Measurements from ENCODE around the gene HDAC4. TPM values are rescaled to one million over a fixed set of nuclear protein-coding genes. Genes with fewer than 3 reads are reported as not detected.

The HDAC4 gene
- polyA plus RNA-seq, 2 of the 4 experiments (the other 2 are of a cell fraction), result 8.6 to 10.4 TPM

- POLR2A ChIA-PET, result no interaction called here
- CTCF ChIA-PET, result no interaction called here
- ATAC-seq, result no peak
- no peak for FAIRE-seq
- peak in 1 of 2 experiments; percentile 13 for DNase-seq (ENCODE audit: low read depth in 1 of 2, low spot score in 1 of 2)
- no peak overlapping the region for H3K27ac ChIP-seq
- no peaks in the 10 kb centered on the region for H3K4me1 ChIP-seq
- TF ChIP-seq PHF8 (IDR thresholded peaks at IDR 0.05; ENCODE audit: borderline replicate concordance, low read depth) (no peak), FOSB (CRISPR knock-in tag; IDR thresholded peaks at IDR 0.05) (no peak), RFX5 (IDR thresholded peaks at IDR 0.05) (no peak), RARB (CRISPR knock-in tag; IDR thresholded peaks at IDR 0.05) (no peak), NPAS2 (CRISPR knock-in tag; IDR thresholded peaks at IDR 0.05; ENCODE audit: borderline replicate concordance) (no peak), TFCP2L1 (CRISPR knock-in tag; IDR thresholded peaks at IDR 0.05) (no peak), JUNB (IDR thresholded peaks at IDR 0.05) (no peak), POLR2A (IDR thresholded peaks at IDR 0.05; ENCODE audit: low read length) (no peak), ZC3H11A (IDR thresholded peaks at IDR 0.05) (no peak)
- TF ChIP-seq, protein P1, sequence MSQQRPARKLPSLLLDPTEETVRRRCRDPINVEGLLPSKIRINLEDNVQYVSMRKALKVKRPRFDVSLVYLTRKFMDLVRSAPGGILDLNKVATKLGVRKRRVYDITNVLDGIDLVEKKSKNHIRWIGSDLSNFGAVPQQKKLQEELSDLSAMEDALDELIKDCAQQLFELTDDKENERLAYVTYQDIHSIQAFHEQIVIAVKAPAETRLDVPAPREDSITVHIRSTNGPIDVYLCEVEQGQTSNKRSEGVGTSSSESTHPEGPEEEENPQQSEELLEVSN (IDR thresholded peaks at IDR 0.05; ENCODE audit: borderline replicate concordance, low read depth), result no peak
- TF ChIP-seq, protein P2, sequence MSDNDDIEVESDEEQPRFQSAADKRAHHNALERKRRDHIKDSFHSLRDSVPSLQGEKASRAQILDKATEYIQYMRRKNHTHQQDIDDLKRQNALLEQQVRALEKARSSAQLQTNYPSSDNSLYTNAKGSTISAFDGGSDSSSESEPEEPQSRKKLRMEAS (IDR thresholded peaks at IDR 0.05), result no peak
- WGBS (ENCODE audit: missing lambda C conversion rate), result 15% methylated on average over 4 of the region's 4 CpGs
- peaks cover 7% of the 10 kb centered on the region; the same call in 1 of the 3 replicates for H3K9me3 ChIP-seq
- no peak overlapping the region for H3K4me2 ChIP-seq
- no peak overlapping the region for H3K4me3 ChIP-seq
These were observed 33.1 kb upstream of the HDAC4 start for GRCh38 chr2:239433777-239434403.

DNA sequence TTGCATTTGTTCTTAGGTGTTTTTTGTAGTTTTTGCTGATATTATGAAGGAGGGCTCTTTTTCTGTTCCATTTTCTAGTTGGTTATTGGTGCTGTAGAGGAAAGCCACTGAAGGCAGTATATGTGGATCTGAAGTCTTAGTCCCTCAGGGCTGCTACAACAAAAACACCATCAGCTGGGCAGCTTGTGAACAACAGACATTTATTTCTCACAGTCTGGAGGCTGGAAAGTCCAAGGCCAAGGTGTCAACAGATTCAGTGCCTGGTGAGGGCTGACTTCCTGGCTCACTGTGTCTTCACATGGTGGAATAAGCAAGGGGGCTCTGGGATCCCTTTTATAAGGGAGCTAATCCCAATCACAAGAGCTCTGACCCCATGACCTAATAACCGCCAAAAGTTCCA, 31.4 kb upstream of the HDAC4 start:
- DNase-seq (ENCODE audit: low read depth in 1 of 2, low spot score in 1 of 2) (no peak), FAIRE-seq (no peak), ATAC-seq (no peak)
- Histone ChIP-seq H3K4me1 (no peaks in the 10 kb centered on the region), H3K4me2 (no peak overlapping the region), H3K9me3 (peaks cover 7% of the 10 kb centered on the region; the same call in 1 of the 3 replicates), H3K4me3 (no peak overlapping the region), H3K27ac (no peak overlapping the region)
- ChIA-PET CTCF (no interaction called here), POLR2A (interaction anchor here (1.2 kb wide), 1 partner anchor 31 kb away, joined by 6 read pairs; the partner anchor contains the start of gene HDAC4)
- TF ChIP-seq NR3C1 (IDR thresholded peaks at IDR 0.05), result no peak
- no peak for TF ChIP-seq TP53 (CRISPR knock-in tag; IDR thresholded peaks at IDR 0.05)
- TF ChIP-seq FOSL2 (IDR thresholded peaks at IDR 0.05), result no peak
- no peak for TF ChIP-seq FOSL2 (CRISPR knock-in tag; IDR thresholded peaks at IDR 0.05)
- TF ChIP-seq CEBPB (IDR thresholded peaks at IDR 0.05), result no peak
- TF ChIP-seq FOXS1 (CRISPR knock-in tag; IDR thresholded peaks at IDR 0.05), result no peak
- TF ChIP-seq HOXA7 (CRISPR knock-in tag; IDR thresholded peaks at IDR 0.05), result no peak
- no peak for TF ChIP-seq ESRRA (IDR thresholded peaks at IDR 0.05; ENCODE audit: borderline replicate concordance, low read length)
- no peak for TF ChIP-seq JUN (IDR thresholded peaks at IDR 0.05)
- TF ChIP-seq SMC3 (IDR thresholded peaks at IDR 0.05), result no peak
- no peak for TF ChIP-seq HOXB5 (CRISPR knock-in tag; IDR thresholded peaks at IDR 0.05)
- TF ChIP-seq PHF8 (IDR thresholded peaks at IDR 0.05; ENCODE audit: borderline replicate concordance, low read depth), result no peak
- 90% methylated on average over 1 of the region's 1 CpG for WGBS (ENCODE audit: missing lambda C conversion rate)

DNA sequence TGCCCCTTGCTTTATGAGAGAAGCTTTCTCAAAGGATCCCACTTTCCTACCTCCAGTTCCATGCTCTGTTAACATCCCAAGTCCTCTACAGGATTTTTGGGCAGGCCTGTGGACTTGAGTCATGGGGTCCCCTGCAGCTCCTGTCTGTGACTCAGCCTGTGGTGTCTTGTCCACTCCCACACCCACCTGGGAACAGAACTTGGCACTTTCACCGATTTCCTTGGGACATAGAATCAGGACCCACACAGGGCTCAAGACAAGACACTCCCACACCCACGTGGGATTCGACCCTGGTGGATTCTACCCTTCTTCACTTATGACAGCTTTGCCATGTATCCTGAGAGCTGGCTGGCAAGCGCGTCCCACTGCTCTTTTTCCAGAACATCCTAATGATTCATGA, 30.7 kb upstream of the HDAC4 start:
- no peak overlapping the region for H3K27ac ChIP-seq
- FAIRE-seq (no peak), ATAC-seq (no peak), DNase-seq (ENCODE audit: low read depth in 1 of 2, low spot score in 1 of 2) (no peak)
- CTCF ChIA-PET, result no interaction called here
- WGBS (ENCODE audit: missing lambda C conversion rate), result 42% methylated on average over 5 of the region's 5 CpGs
- H3K4me3 ChIP-seq, result no peak overlapping the region
- H3K4me2 ChIP-seq, result no peak overlapping the region
- no peaks in the 10 kb centered on the region for H3K4me1 ChIP-seq
- peaks cover 4% of the 10 kb centered on the region; the same call in 1 of the 3 replicates for H3K9me3 ChIP-seq
- TF ChIP-seq CHD2 (IDR thresholded peaks at IDR 0.05; ENCODE audit: low read length, partially characterized antibody), result no peak
- TF ChIP-seq POLR2A (IDR thresholded peaks at IDR 0.05; ENCODE audit: low read length), result no peak
- no peak for TF ChIP-seq ESRRA (IDR thresholded peaks at IDR 0.05; ENCODE audit: borderline replicate concordance, low read length)
- TF ChIP-seq RFX5 (IDR thresholded peaks at IDR 0.05), result no peak
- no peak for TF ChIP-seq ZFP36 (IDR thresholded peaks at IDR 0.05; ENCODE audit: borderline replicate concordance, partially characterized antibody)
- no peak for TF ChIP-seq FOSB (CRISPR knock-in tag; IDR thresholded peaks at IDR 0.05)
- TF ChIP-seq NPAS2 (CRISPR knock-in tag; IDR thresholded peaks at IDR 0.05; ENCODE audit: borderline replicate concordance), result no peak
- no peak for TF ChIP-seq TP53 (CRISPR knock-in tag; IDR thresholded peaks at IDR 0.05)
- TF ChIP-seq TFCP2L1 (CRISPR knock-in tag; IDR thresholded peaks at IDR 0.05), result no peak
- TF ChIP-seq SREBF2 (IDR thresholded peaks at IDR 0.05), result no peak
- TF ChIP-seq BHLHE40 (IDR thresholded peaks at IDR 0.05; ENCODE audit: low read depth, low read length), result no peak
- TF ChIP-seq HEYL (CRISPR knock-in tag; IDR thresholded peaks at IDR 0.05), result no peak
- no peak for TF ChIP-seq FOXS1 (CRISPR knock-in tag; IDR thresholded peaks at IDR 0.05)
- no peak for TF ChIP-seq JUNB (IDR thresholded peaks at IDR 0.05)
- TF ChIP-seq CEBPB (IDR thresholded peaks at IDR 0.05), result no peak
- TF ChIP-seq BCL3 (IDR thresholded peaks at IDR 0.05), result no peak
- POLR2A ChIA-PET, result interaction anchor here (1.2 kb wide), 1 partner anchor 31 kb away, joined by 6 read pairs; the partner anchor contains the start of gene HDAC4

All from A549 (cell line).